T-cell (primary cell): ENCODE measurements around the gene MAPK8. TPM values are rescaled to one million over a fixed set of nuclear protein-coding genes. Genes with fewer than 3 reads are reported as not detected.
A peak's percentile ranks its signal among the peaks of the same experiment; 100 is the strongest.

Experiments used
- ATAC-seq, 4 experiments: fragments of 200-7000 bp in 3 of 4; fragments of 150-1000 bp in 1 of 4; cut with Tn5 transposase; replicated peaks in 1 of 4; 1 replicate in 3 of 4; 2 replicates in 1 of 4; pipeline ENCODE4 v1.10.0; 2021; ENCODE audit warnings: moderate library complexity in 3 of 4, mild to moderate bottlenecking in 2 of 4, moderate number of reproducible peaks in 1 of 4
- CTCF ChIA-PET, 2 donors: fragments of 300-600 bp; sonication (Branson Sonifier 250); formaldehyde crosslinking; loops; one replicate each; lab custom pipeline; 2022; ENCODE audit warnings: antibody characterized with exemption in 2 of 2; lab: Charles Lee
- POLR2A ChIA-PET, 2 donors: fragments of 300-600 bp; sonication (Branson Sonifier 250); formaldehyde crosslinking; loops; one replicate each; lab custom pipeline; 2022; ENCODE audit warnings: antibody characterized with exemption in 2 of 2; lab: Charles Lee
- DNase-seq, 35 experiments: peaks; one replicate each; pipeline versions ENCODE4 v3.0.0 to v3.0.0-alpha.2; 2013 to 2023
- H3K27ac ChIP-seq: one replicate; pipeline ENCODE4 v1.5.1; 2013; ENCODE audit warnings: low read length
- H3K27me3 ChIP-seq, 2 experiments: replicated peaks in 1 of 2; 1 replicate in 1 of 2; 2 replicates in 1 of 2; pipeline versions ENCODE4 v1.6.1 to v1.7.0; 2013; ENCODE audit warnings: low read length in 1 of 2, mixed read lengths in 1 of 2; ENCODE audit not compliant: control insufficient read depth in 2 of 2, insufficient read depth in 2 of 2; ENCODE audit errors: extremely low read depth in 1 of 2
- H3K36me3 ChIP-seq, 2 donors: 1 replicate in 1 of 2; 2 replicates in 1 of 2; pipeline versions ENCODE4 v1.6.1 to v1.7.0; 2013; ENCODE audit warnings: low read length in 1 of 2; ENCODE audit not compliant: control insufficient read depth in 2 of 2, insufficient read depth in 1 of 2; ENCODE audit errors: extremely low read depth in 1 of 2
- H3K4me1 ChIP-seq, 2 experiments: 1 replicate in 1 of 2; 2 replicates in 1 of 2; pipeline versions ENCODE4 v1.6.1 to v1.7.0; 2013; ENCODE audit warnings: low read length in 2 of 2, mixed read lengths in 1 of 2; ENCODE audit not compliant: insufficient read depth in 2 of 2, control insufficient read depth in 1 of 2; ENCODE audit errors: extremely low read depth in 1 of 2
- H3K4me3 ChIP-seq, 2 donors: 1 replicate in 1 of 2; 2 replicates in 1 of 2; pipeline versions ENCODE4 v1.5.1 to v1.7.0; 2013; ENCODE audit warnings: mild to moderate bottlenecking in 2 of 2, low read length in 1 of 2, moderate library complexity in 1 of 2; ENCODE audit not compliant: control insufficient read depth in 1 of 2; ENCODE audit errors: extremely low read depth in 1 of 2
- H3K9me3 ChIP-seq: 2 replicates; pipeline ENCODE4 v1.7.0; 2013
- H3K27ac Mint-ChIP-seq, 2 donors: one replicate each; pipeline ENCODE4 v1.8.0; 2020 to 2021; ENCODE audit warnings: mild to moderate bottlenecking in 2 of 2, mixed read lengths in 2 of 2
- H3K27me3 Mint-ChIP-seq, 2 donors: one replicate each; pipeline ENCODE4 v1.8.0; 2021 to 2022; ENCODE audit warnings: mixed read lengths in 2 of 2
- H3K36me3 Mint-ChIP-seq: one replicate; pipeline ENCODE4 v1.8.0; 2021; ENCODE audit warnings: mixed read lengths
- H3K4me1 Mint-ChIP-seq, 3 donors: one replicate each; pipeline ENCODE4 v1.8.0; 2020 to 2022; ENCODE audit warnings: mixed read lengths in 3 of 3, mild to moderate bottlenecking in 1 of 3
- H3K4me3 Mint-ChIP-seq, 3 donors: one replicate each; pipeline ENCODE4 v1.8.0; 2020 to 2022; ENCODE audit warnings: mild to moderate bottlenecking in 3 of 3, mixed read lengths in 3 of 3, moderate library complexity in 3 of 3
- H3K9me3 Mint-ChIP-seq, 3 donors: one replicate each; pipeline ENCODE4 v1.8.0; 2020 to 2022; ENCODE audit warnings: mixed read lengths in 3 of 3
- WGBS: methylation state at CpG from one replicate; pipeline ENCODE4 v1.1.5; 2013; ENCODE audit warnings: missing lambda C conversion rate; ENCODE audit not compliant: insufficient coverage; 5-methylcytosine and 5-hydroxymethylcytosine counted together
- total RNA-seq, 35 experiments: library from RNA in 6 of 35; stranded (reverse) in 6 of 35; fragments of 120-200 nt in 1 of 35; gene quantifications; one replicate each; pipeline versions ENCODE4 v1.2.1 to v1.2.4 and lab custom pipeline; 2013 to 2026

MAPK8 gene
- total RNA-seq, 5 donors from 2014 or later (not counting 1 experiment from before 2014, with no cell fraction given) = 35.7 to 49.7 (median 42.4) TPM

DNA sequence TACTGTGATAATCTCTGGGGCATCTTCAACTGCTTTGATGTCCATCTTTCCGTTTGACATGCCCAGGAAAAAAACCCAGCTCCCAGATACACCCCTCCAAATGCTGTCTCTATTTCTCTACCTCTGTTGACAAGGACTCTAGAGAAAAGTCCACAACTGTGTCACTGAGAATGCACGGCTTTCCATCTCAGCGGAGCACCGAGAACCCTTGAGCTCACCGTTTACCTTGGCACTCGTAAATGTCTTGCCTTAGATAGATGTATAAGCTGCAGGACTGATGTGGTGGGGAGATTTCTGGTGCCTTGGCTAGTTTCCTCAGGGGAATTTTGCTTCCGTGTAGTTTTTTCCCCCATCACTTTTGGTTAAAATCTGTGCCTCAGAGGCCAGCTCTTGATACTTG is 7.4 kb upstream of the MAPK8 start:
- H3K4me1 Mint-ChIP-seq = no peaks in the 10 kb centered on the region
- no peak overlapping the region for H3K4me3 Mint-ChIP-seq
- no peak overlapping the region for H3K27ac Mint-ChIP-seq
- H3K9me3 ChIP-seq = no peaks in the 10 kb centered on the region
- H3K27ac ChIP-seq = no peak overlapping the region
- 76% methylated on average over 2 of the region's 7 CpGs for WGBS
- no peak for ATAC-seq
- H3K9me3 Mint-ChIP-seq = no peaks in the 10 kb centered on the region
- no peaks in the 10 kb centered on the region for H3K36me3 ChIP-seq
- H3K4me1 ChIP-seq = no peaks in the 10 kb centered on the region
- H3K4me3 ChIP-seq = no peak overlapping the region
- DNase-seq = no peak
- peaks cover 0 to 1% of the 10 kb centered on the region in 2 donors for H3K27me3 Mint-ChIP-seq
- CTCF ChIA-PET = no interaction called here
- H3K36me3 Mint-ChIP-seq = no peaks in the 10 kb centered on the region
- POLR2A ChIA-PET = no interaction called here
- H3K27me3 ChIP-seq = no peaks in the 10 kb centered on the region

DNA sequence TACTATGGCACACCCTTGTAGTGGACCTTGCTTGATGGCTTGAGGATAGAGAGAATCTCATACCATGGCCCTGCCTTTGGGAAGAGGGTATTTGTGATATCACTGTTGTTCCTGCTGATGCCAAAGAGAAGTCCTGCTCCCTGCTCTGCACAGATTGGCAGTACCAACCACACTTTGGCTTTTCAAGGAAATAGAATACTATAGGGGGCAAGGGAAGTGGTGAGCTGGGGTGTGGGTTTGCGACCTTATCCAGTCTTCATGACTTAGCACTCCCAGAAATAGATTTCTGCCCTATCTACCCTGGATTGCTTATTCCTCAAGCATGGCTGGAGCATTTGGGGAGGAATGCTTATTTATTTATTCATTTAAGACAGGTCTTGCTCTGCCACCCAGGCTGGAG is 6.8 kb upstream of the MAPK8 start:
- CTCF ChIA-PET = interaction anchor here in 1 of 2 donors (0.5 kb wide), 1 partner anchor 21 kb away, joined by 5 read pairs; no protein-coding TSS in a partner anchor

DNA sequence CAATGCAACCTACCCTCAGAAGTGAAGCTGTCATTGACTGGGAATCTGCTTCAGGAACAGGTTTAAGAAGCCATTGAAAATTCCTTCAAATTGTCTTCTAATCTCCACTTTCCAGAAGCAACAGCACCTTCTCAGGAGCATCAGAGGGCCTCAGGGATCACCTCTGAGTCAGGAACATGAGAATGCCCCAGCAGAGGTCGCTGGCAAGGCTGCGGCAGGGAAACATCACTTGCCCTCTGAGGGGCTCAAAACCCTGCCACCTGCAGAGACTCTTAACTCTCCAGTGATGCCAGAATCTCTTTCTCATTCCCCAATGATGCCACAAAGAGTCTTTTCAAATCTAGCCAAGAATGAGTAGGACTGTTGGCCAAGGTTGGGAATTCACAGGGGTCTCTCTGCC is 5.9 kb upstream of the MAPK8 start:
- H3K4me3 Mint-ChIP-seq = no peak overlapping the region
- no peaks in the 10 kb centered on the region for H3K4me1 Mint-ChIP-seq
- H3K27me3 ChIP-seq = no peaks in the 10 kb centered on the region
- H3K9me3 ChIP-seq = no peaks in the 10 kb centered on the region
- H3K9me3 Mint-ChIP-seq = no peaks in the 10 kb centered on the region
- ChIA-PET POLR2A (interaction anchor here in 1 of 2 donors (0.6 kb wide), 1 partner anchor 23 kb away, joined by 3 read pairs; no protein-coding TSS in a partner anchor), CTCF (interaction anchor here in 1 of 2 donors (0.6 to 1.2 kb wide), 2 partner anchors 9 to 1440 kb away, joined by 3 to 4 read pairs; no protein-coding TSS in a partner anchor)
- no peak overlapping the region for H3K27ac ChIP-seq
- H3K4me3 ChIP-seq = no peak overlapping the region
- H3K4me1 ChIP-seq = no peaks in the 10 kb centered on the region
- DNase-seq = no peak
- WGBS = 79% methylated on average over 2 of the region's 2 CpGs
- ATAC-seq = no peak
- H3K36me3 ChIP-seq = no peaks in the 10 kb centered on the region
- no peaks in the 10 kb centered on the region for H3K36me3 Mint-ChIP-seq
- H3K27ac Mint-ChIP-seq = no peak overlapping the region
- H3K27me3 Mint-ChIP-seq = peaks cover 0 to 1% of the 10 kb centered on the region in 2 donors

More for the DNA sequence above, 6.8 kb upstream of the MAPK8 start:
- no CpG with 5 or more reads among the region's 1 CpG for WGBS
- Histone ChIP-seq H3K9me3 (no peaks in the 10 kb centered on the region), H3K27me3 (no peaks in the 10 kb centered on the region), H3K4me1 (no peaks in the 10 kb centered on the region), H3K27ac (no peak overlapping the region), H3K36me3 (no peaks in the 10 kb centered on the region), H3K4me3 (no peak overlapping the region)
- no peaks in the 10 kb centered on the region for H3K36me3 Mint-ChIP-seq
- POLR2A ChIA-PET = no interaction called here
- H3K27ac Mint-ChIP-seq = no peak overlapping the region
- ATAC-seq (no peak), DNase-seq (no peak)
- H3K4me1 Mint-ChIP-seq = no peaks in the 10 kb centered on the region
- no peaks in the 10 kb centered on the region for H3K9me3 Mint-ChIP-seq
- no peak overlapping the region for H3K4me3 Mint-ChIP-seq
- peaks cover 0 to 1% of the 10 kb centered on the region in 2 donors for H3K27me3 Mint-ChIP-seq

DNA sequence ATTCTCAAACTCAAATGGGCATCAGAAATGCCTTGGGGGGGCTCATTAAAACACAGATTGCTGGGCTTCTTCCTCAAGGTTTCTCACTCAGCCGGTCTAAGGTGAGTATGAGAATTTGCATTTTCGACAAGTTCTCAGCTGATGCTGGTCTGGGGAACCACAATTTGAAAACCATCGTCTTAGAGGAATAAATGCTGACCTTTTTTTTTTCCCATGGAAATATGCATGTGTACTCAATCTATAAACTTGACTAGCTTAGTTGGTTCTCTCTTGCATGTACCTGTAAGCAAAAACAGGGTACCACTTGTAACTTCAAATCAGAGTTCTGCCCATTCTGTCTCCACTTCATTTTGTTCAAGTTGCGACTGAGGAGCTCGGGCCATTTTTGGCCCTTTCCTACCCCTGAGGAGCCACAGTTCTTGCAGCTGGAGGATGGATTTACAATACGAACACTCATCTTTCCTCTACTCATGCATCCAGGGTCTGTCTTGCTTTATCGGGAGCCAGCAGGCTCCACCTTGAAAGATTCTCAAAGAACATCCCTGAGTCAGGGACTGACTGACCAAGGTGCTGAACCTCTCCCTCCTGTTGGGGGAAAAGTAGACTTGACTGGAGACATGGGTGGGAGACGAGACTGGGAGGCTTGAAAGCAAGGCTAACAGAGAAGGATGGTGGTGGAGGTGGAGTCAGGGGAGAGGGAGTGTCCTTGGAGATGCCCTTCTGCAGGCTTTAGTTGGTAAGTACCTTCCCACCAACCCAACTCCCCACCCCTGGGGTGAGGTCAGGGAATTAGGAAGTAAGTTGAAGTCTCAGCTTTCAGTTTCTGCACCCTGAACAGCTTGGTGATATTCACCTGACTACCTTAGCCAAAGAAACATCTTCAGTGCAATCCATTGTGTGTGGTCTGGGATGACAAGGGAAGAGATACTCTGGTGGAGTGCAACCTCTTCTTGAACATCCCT is 3.7 kb upstream of the MAPK8 start:
- Histone ChIP-seq H3K27ac (no peak overlapping the region), H3K27me3 (no peaks in the 10 kb centered on the region), H3K4me3 (no peak overlapping the region), H3K4me1 (peaks cover 5 to 9% of the 10 kb centered on the region in 2 experiments), H3K9me3 (no peaks in the 10 kb centered on the region), H3K36me3 (no peaks in the 10 kb centered on the region)
- Mint-ChIP-seq H3K4me3 (no peak overlapping the region), H3K27ac (no peak overlapping the region), H3K27me3 (no peaks in the 10 kb centered on the region), H3K9me3 (no peaks in the 10 kb centered on the region), H3K36me3 (no peaks in the 10 kb centered on the region), H3K4me1 (peaks cover 7 to 11% (median 10%) of the 10 kb centered on the region in 3 donors)
- DNase-seq (no peak), ATAC-seq (no peak)
- WGBS = 93% methylated on average over 3 of the region's 8 CpGs
- ChIA-PET CTCF (no interaction called here), POLR2A (interaction anchor here in 1 of 2 donors (0.6 kb wide), 1 partner anchor 9 kb away, joined by 3 read pairs; no protein-coding TSS in a partner anchor)

DNA sequence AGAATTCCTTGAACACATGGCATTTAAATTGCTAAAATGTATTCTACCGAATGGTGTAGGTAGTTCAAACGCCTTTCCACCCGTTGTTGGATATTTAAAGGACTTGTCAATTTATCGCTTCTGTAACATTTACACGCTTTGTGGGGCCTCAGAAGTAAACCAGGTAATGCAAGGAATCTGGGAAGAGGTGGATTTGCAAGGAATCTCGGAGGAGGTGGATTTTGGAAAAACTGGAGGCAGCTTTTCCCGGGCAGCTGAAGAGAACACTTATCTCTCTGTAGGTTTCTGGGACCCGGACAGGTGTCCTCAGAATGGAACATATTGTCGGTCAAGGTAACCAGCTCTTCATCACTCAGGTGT is 592 bp upstream of the MAPK8 start:
- peak in 1 of 35 experiments; percentile 22 for DNase-seq

DNA sequence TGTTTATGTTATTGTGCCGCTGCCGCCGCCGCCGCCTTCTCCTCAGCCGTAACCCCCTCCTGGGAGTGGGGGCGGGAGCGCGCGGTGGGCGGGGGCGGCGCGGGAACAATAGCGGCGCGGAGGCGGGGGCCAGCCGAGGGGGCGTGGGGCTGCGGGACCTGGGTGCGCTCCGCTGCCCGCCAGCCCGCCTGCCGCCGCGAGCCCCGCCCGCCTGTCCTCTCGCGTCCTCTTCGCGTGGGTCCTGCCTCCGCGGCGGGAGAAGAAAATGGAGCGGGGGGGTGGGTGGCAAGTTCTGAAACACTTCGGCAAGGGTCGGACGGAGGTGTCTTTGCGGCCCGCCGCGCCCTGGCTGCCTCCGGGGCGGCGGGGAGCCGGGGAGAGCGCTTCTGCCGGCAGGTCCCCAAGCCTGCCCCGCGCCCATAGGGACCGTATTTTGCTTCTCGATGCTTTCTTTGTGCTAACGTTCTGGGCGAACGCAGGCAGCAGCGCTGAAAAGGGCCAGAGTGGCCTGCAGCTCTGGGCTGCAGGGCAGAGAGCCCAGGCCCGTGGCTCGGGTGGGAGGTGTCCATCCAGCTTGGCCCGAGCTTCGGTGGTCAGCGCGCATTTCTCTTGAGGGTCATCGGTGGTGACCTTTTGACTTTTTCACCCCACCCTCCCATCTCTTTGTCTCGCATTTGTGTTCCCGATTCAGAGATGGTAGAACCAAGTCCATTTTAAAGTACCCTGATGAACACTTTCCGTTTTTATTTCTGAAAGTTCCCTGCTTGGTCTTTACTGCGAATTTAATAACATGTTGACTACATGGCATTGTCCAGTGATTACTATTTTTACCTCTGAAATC is 613 bp downstream of the MAPK8 start:
- H3K4me1 ChIP-seq = peaks cover 9 to 20% of the 10 kb centered on the region in 2 experiments
- 2% methylated on average over 48 of the region's 70 CpGs for WGBS
- Mint-ChIP-seq H3K4me1 (peaks cover 39 to 44% (median 42%) of the 10 kb centered on the region in 3 donors), H3K9me3 (no peaks in the 10 kb centered on the region), H3K4me3 (peak overlapping the region; percentile 82 to 87 (median 83)), H3K27ac (peak overlapping the region; percentile 20 to 56), H3K27me3 (no peaks in the 10 kb centered on the region), H3K36me3 (no peaks in the 10 kb centered on the region)
- POLR2A ChIA-PET = no interaction called here
- no peaks in the 10 kb centered on the region for H3K36me3 ChIP-seq
- peak overlapping the region; percentile 62 to 81 for H3K4me3 ChIP-seq
- ATAC-seq (peak; percentile 59 to 67 (median 62)), DNase-seq (peak in 31 of 35 experiments; percentile 51 to 82 (median 70))
- H3K27me3 ChIP-seq = no peaks in the 10 kb centered on the region
- H3K27ac ChIP-seq = no peak overlapping the region
- CTCF ChIA-PET = no interaction called here
- no peaks in the 10 kb centered on the region for H3K9me3 ChIP-seq

More for the DNA sequence above, 592 bp upstream of the MAPK8 start:
- Histone ChIP-seq H3K4me1 (peaks cover 9 to 20% of the 10 kb centered on the region in 2 experiments), H3K9me3 (no peaks in the 10 kb centered on the region), H3K36me3 (no peaks in the 10 kb centered on the region), H3K27me3 (no peaks in the 10 kb centered on the region), H3K27ac (peak overlapping the region; percentile 48), H3K4me3 (peak overlapping the region in 1 of 2 donors; percentile 30)
- ChIA-PET POLR2A (no interaction called here), CTCF (interaction anchor here in 1 of 2 donors (0.8 kb wide), 1 partner anchor 352 kb away, joined by 3 read pairs; no protein-coding TSS in a partner anchor)
- Mint-ChIP-seq H3K27ac (peak overlapping the region; percentile 55 to 84), H3K4me3 (peak overlapping the region; percentile 73 to 87 (median 80)), H3K4me1 (peaks cover 29 to 33% (median 33%) of the 10 kb centered on the region in 3 donors), H3K27me3 (no peaks in the 10 kb centered on the region), H3K9me3 (no peaks in the 10 kb centered on the region), H3K36me3 (no peaks in the 10 kb centered on the region)
- WGBS = 86% methylated on average over 8 of the region's 9 CpGs
- no peak for ATAC-seq
